H9 (cell line): ENCODE results near the gene RNF31. TPM values are rescaled to one million over a fixed set of nuclear protein-coding genes. Genes with fewer than 3 reads are reported as not detected.

ENCODE experiments used
- DNase-seq: peaks from one replicate; pipeline ENCODE4 v3.0.0-alpha.2; 2017
- H2AFZ ChIP-seq: one replicate; pipeline ENCODE4 v1.6.1; 2013; ENCODE audit warnings: mild to moderate bottlenecking, low read length, control low read depth, moderate library complexity
- H2AK5ac ChIP-seq: 2 replicates; pipeline ENCODE4 v1.6.1; 2013; ENCODE audit warnings: low read length, control low read depth, mixed read lengths; ENCODE audit not compliant: insufficient read length
- H2BK120ac ChIP-seq: one replicate; pipeline ENCODE4 v1.6.1; 2013; ENCODE audit warnings: low read depth, mild to moderate bottlenecking, low read length, control low read depth, inconsistent platforms; ENCODE audit not compliant: poor library complexity, severe bottlenecking
- H2BK12ac ChIP-seq: 2 replicates; pipeline ENCODE4 v1.6.1; 2013; ENCODE audit warnings: low read length, control low read depth, mixed read lengths, low read depth; ENCODE audit not compliant: insufficient read length
- H2BK15ac ChIP-seq: 2 replicates; pipeline ENCODE4 v1.6.1; 2013; ENCODE audit warnings: low read depth, low read length, control low read depth
- H2BK20ac ChIP-seq: one replicate; pipeline ENCODE4 v1.6.1; 2013; ENCODE audit warnings: low read depth, mild to moderate bottlenecking, low read length, control low read depth, inconsistent platforms; ENCODE audit not compliant: poor library complexity, severe bottlenecking
- H2BK5ac ChIP-seq: 2 replicates; pipeline ENCODE4 v1.6.1; 2013; ENCODE audit warnings: low read length, control low read depth, mixed read lengths; ENCODE audit not compliant: insufficient read length
- H3K14ac ChIP-seq: 2 replicates; pipeline ENCODE4 v1.6.1; 2013; ENCODE audit warnings: low read length, control low read depth; ENCODE audit not compliant: insufficient read depth
- H3K18ac ChIP-seq: 2 replicates; pipeline ENCODE4 v1.6.1; 2013; ENCODE audit warnings: low read depth, mild to moderate bottlenecking, mixed read lengths, low read length, control low read depth; ENCODE audit not compliant: insufficient read length
- H3K23ac ChIP-seq: 2 replicates; pipeline ENCODE4 v1.6.1; 2013; ENCODE audit warnings: low read length, control low read depth, mixed read lengths, low read depth; ENCODE audit not compliant: insufficient read length
- H3K23me2 ChIP-seq: 2 replicates; pipeline ENCODE4 v1.6.1; 2013; ENCODE audit warnings: low read depth, mild to moderate bottlenecking, mixed read lengths, low read length, control low read depth; ENCODE audit not compliant: insufficient read length, poor library complexity, severe bottlenecking
- H3K27ac ChIP-seq: 2 replicates; pipeline ENCODE4 v1.5.1; 2013; ENCODE audit warnings: low read length, control low read depth, mixed read lengths, low read depth; ENCODE audit not compliant: insufficient read length
- H3K27me3 ChIP-seq: 2 replicates; pipeline ENCODE4 v1.6.1; 2013; ENCODE audit warnings: low read length, control low read depth, inconsistent platforms; ENCODE audit not compliant: insufficient read depth
- H3K4ac ChIP-seq: 2 replicates; pipeline ENCODE4 v1.6.1; 2013; ENCODE audit warnings: low read depth, mild to moderate bottlenecking, control low read depth, inconsistent platforms, low read length, moderate library complexity
- H3K4me1 ChIP-seq: 2 replicates; pipeline ENCODE4 v1.6.1; 2013; ENCODE audit warnings: low read length, control low read depth, inconsistent platforms; ENCODE audit not compliant: insufficient read depth
- H3K4me2 ChIP-seq: 2 replicates; pipeline ENCODE4 v1.6.1; 2013; ENCODE audit warnings: low read length, control low read depth, mixed read lengths; ENCODE audit not compliant: insufficient read length, insufficient read depth
- H3K56ac ChIP-seq: 2 replicates; pipeline ENCODE4 v1.6.1; 2013; ENCODE audit warnings: low read depth, mild to moderate bottlenecking, mixed read lengths, low read length, control low read depth; ENCODE audit not compliant: insufficient read length
- H3K79me1 ChIP-seq: 2 replicates; pipeline ENCODE4 v1.6.1; 2013; ENCODE audit warnings: low read depth, mild to moderate bottlenecking, moderate library complexity, low read length, control low read depth, inconsistent platforms; ENCODE audit not compliant: insufficient read depth, poor library complexity, severe bottlenecking
- H3K79me2 ChIP-seq: 2 replicates; pipeline ENCODE4 v1.6.1; 2013; ENCODE audit warnings: low read length, control low read depth, inconsistent platforms; ENCODE audit not compliant: insufficient read depth
- H3K9ac ChIP-seq: 2 replicates; pipeline ENCODE4 v1.6.1; 2013; ENCODE audit warnings: low read length, control low read depth, mixed read lengths; ENCODE audit not compliant: insufficient read length; ENCODE audit errors: extremely low read depth
- H3K9me3 ChIP-seq: one replicate; pipeline ENCODE4 v1.6.1; 2013; ENCODE audit warnings: low read depth, low read length, inconsistent platforms; ENCODE audit not compliant: control insufficient read depth
- H3T11ph ChIP-seq: one replicate; pipeline ENCODE4 v1.6.1; 2013; ENCODE audit warnings: mild to moderate bottlenecking, low read length, control low read depth, inconsistent platforms
- H4K20me1 ChIP-seq: one replicate; pipeline ENCODE4 v1.6.1; 2013; ENCODE audit not compliant: control insufficient read depth, insufficient read length, insufficient read depth
- H4K5ac ChIP-seq: 2 replicates; pipeline ENCODE4 v1.6.1; 2013; ENCODE audit warnings: low read depth, mild to moderate bottlenecking, mixed read lengths, low read length, control low read depth; ENCODE audit not compliant: insufficient read length
- H4K8ac ChIP-seq: replicated peaks from 2 replicates; pipeline ENCODE4 v1.6.1; 2013; ENCODE audit warnings: low read length, control low read depth, mixed read lengths, low read depth; ENCODE audit not compliant: insufficient read length
- H4K91ac ChIP-seq: 2 replicates; pipeline ENCODE4 v1.6.1; 2013; ENCODE audit warnings: low read depth, mild to moderate bottlenecking, moderate library complexity, mixed read lengths, low read length, control low read depth; ENCODE audit not compliant: insufficient read length
- H3K27ac Mint-ChIP-seq, 3 experiments: 2 replicates in 2 of 3; 3 replicates in 1 of 3; pipeline ENCODE4 v1.8.0; 2020 to 2021; ENCODE audit warnings: mixed read lengths in 3 of 3, mild to moderate bottlenecking in 1 of 3, moderate library complexity in 1 of 3
- H3K27me3 Mint-ChIP-seq: 2 replicates; pipeline ENCODE4 v1.8.0; 2021; ENCODE audit warnings: low read depth, mild to moderate bottlenecking, moderate library complexity, mixed read lengths
- H3K36me3 Mint-ChIP-seq, 3 experiments: 2 replicates in 2 of 3; 3 replicates in 1 of 3; pipeline ENCODE4 v1.8.0; 2020 to 2021; ENCODE audit warnings: low read depth in 3 of 3, mixed read lengths in 3 of 3; ENCODE audit not compliant: insufficient read depth in 1 of 3
- H3K4me1 Mint-ChIP-seq, 2 experiments: 2 replicates each; pipeline ENCODE4 v1.8.0; 2020; ENCODE audit warnings: mixed read lengths in 2 of 2
- H3K4me3 Mint-ChIP-seq, 2 experiments: 2 replicates in 1 of 2; 3 replicates in 1 of 2; pipeline ENCODE4 v1.8.0; 2020 to 2021; ENCODE audit warnings: mild to moderate bottlenecking in 2 of 2, mixed read lengths in 2 of 2, moderate library complexity in 1 of 2
- H3K9me3 Mint-ChIP-seq, 2 experiments: 2 replicates in 1 of 2; 3 replicates in 1 of 2; pipeline ENCODE4 v1.8.0; 2020; ENCODE audit warnings: mild to moderate bottlenecking in 2 of 2, mixed read lengths in 2 of 2, moderate library complexity in 1 of 2
- CTCF ChIP-seq: fragments of 200-600 bp; sonication (generic); conservative IDR thresholded peaks from 3 replicates; pipeline ENCODE4 v1.8.0; 2021; ENCODE audit warnings: antibody characterized with exemption, mild to moderate bottlenecking
- WGBS: extraction: QIAGEN DNeasy Blood & Tissue Kit; methylation state at CpG from one replicate; pipeline ENCODE4 v1.1.7; 2013; ENCODE audit warnings: missing lambda C conversion rate, low lambda C conversion rate, mixed read lengths; ENCODE audit not compliant: insufficient read length; ENCODE audit errors: extremely low coverage; 5-methylcytosine and 5-hydroxymethylcytosine counted together
- total RNA-seq: library from RNA; stranded (reverse); gene quantifications from 2 replicates; pipeline ENCODE4 v1.2.1, GENCODE V29; 2021

The RNF31 gene
- total RNA-seq, 1 experiment from 2014 or later: 87.3 TPM

GRCh38 chr14:24110523-24110922 lies 36.8 kb upstream of the RNF31 start:
- no peak overlapping the region for H2BK5ac ChIP-seq
- Mint-ChIP-seq H3K9me3 (no peaks in the 10 kb centered on the region; a peak in 1 of 5 replicates), H3K4me3 (no peak overlapping the region), H3K27me3 (peaks cover 3% of the 10 kb centered on the region; the same call in 1 of the 2 replicates), H3K36me3 (peaks cover 0 to under 1% (median under 1%) of the 10 kb centered on the region in 3 experiments; a peak in 3 of 7 replicates), H3K4me1 (peaks cover 6 to 7% of the 10 kb centered on the region in 2 experiments), H3K27ac (no peak overlapping the region)
- no peaks in the 10 kb centered on the region for H3K79me1 ChIP-seq
- no peak for DNase-seq
- no peak overlapping the region for H3K4me2 ChIP-seq
- H4K20me1 ChIP-seq: no peaks in the 10 kb centered on the region
- H3K27ac ChIP-seq: no peak overlapping the region
- H3K56ac ChIP-seq: no peak overlapping the region
- no peak overlapping the region for H3K14ac ChIP-seq
- no peak overlapping the region for H3K18ac ChIP-seq
- H3T11ph ChIP-seq: no peak overlapping the region
- no peak overlapping the region for H2BK20ac ChIP-seq
- H3K27me3 ChIP-seq: no peaks in the 10 kb centered on the region
- no peak overlapping the region for H2BK120ac ChIP-seq
- H3K23ac ChIP-seq: no peak overlapping the region
- no CpG with 5 or more reads among the region's 1 CpG for WGBS
- no peak overlapping the region for H4K5ac ChIP-seq
- no peak overlapping the region for H3K9ac ChIP-seq
- no peak overlapping the region for H2BK15ac ChIP-seq
- no peak overlapping the region for H4K91ac ChIP-seq
- H3K9me3 ChIP-seq: no peaks in the 10 kb centered on the region
- no peaks in the 10 kb centered on the region for H3K4me1 ChIP-seq
- H4K8ac ChIP-seq: no peak overlapping the region
- no peak overlapping the region for H2AK5ac ChIP-seq
- no peak overlapping the region for H2AFZ ChIP-seq
- no peak overlapping the region for H2BK12ac ChIP-seq
- peaks cover 12% of the 10 kb centered on the region for H3K23me2 ChIP-seq
- no peak for TF ChIP-seq CTCF
- no peaks in the 10 kb centered on the region for H3K79me2 ChIP-seq
- no peak overlapping the region for H3K4ac ChIP-seq
